Measurements from ENCODE around the gene CLCN6.

CLCN6 gene

GRCh38 chr1:11805422-11806306 lies at the start of gene CLCN6, which contains the start of gene MTHFR:
TSS of gene CLCN6 (plus strand) at chr1:11806191. CDS start at chr1:11806263, 72 bp downstream.
TSS of gene MTHFR (minus strand) at chr1:11805964. CDS start at chr1:11803116, 2,848 bp downstream.
- DNase-seq = peak; percentile 97 to 100 (median 99)
- intact Hi-C loops (cut with DNase I) = loop anchor here (10.0 kb wide), 2 partner anchors 151 to 1331 kb away; partner anchors contain the start of genes DFFA, FBXO2, FBXO44 and PEX14

- intact Hi-C loops (cut with DNase I) = no loop called here
- no peak for DNase-seq
Observed at GRCh38 chr1:11757047-11757446, 48.9 kb upstream of the CLCN6 start.

DNA sequence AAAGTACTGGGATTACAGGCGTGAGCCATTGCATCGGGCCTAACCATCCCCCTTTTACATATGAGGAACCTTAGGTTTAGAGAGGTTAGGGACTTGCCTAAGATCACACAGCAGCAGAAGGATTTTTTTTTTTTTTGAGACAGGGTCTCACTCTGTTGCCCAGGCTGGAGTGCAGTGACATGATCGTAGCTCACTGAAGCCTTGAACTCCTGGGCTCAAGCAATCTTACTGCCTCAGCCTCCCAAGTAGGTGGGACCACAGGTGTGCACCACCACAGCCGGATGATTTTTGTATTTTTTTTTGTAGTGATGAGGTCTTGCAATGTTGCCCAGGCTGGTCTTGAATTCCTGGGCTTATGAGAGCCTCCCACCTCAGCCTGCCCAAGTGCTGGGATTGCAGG lies 46.2 kb upstream of the CLCN6 start:
- DNase-seq = no peak
- intact Hi-C loops (cut with DNase I) = no loop called here

GRCh38 chr1:11761285-11761684 lies 44.7 kb upstream of the CLCN6 start:
- intact Hi-C loops (cut with DNase I) = no loop called here
- no peak for DNase-seq

DNA sequence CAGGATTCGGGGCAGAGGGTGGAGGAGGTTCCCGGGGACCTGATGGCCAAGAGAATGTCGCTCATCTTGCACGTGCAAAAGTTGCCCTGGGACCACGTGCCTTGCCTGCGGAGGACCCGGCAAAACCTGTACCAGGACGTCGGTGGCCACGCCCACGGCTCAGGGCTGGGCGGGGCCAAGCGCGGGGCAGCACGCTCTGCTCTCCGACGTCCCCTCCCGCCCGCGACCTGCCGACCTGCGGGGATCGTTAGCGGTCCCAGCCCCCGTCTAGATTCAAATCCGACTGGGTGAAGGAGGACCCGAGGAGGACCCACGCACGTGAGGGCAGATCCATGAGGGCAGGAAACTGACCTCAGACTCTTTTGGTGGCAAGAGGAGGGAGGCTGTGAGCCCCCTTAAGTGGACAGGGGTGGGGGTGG lies 44.0 kb upstream of the CLCN6 start, which contains the start of gene C1orf167:
TSS of gene C1orf167 (plus strand) at position 206 of the 419 bp plus-strand sequence. CDS start 2,208 bp downstream, outside the sequence.
- no peak for DNase-seq
- intact Hi-C loops (cut with DNase I) = no loop called here

GRCh38 chr1:11764115-11764514 lies 41.9 kb upstream of the CLCN6 start:
- intact Hi-C loops (cut with DNase I) = no loop called here
- no peak for DNase-seq

DNA sequence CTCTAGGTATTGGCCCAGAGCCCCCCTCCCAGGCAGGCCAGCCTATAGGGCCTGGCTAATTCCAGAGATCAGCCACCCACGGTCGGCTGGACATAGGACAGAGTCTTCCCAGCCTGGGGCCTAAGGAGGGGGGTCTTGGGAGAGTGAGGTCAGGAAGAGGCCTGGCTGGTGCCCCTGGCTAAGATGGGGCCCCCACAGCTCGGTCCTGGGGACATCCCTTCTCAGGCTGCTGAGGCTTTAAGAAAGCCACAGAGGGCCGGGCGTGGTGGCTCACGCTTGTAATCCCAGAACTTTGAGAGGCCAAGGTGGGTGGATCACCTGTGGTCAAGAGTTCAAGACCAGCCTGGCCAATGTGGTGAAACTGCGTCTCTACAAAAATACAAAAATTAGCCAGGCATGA lies 41.5 kb upstream of the CLCN6 start:
- intact Hi-C loops (cut with DNase I) = no loop called here
- DNase-seq = no peak

DNA sequence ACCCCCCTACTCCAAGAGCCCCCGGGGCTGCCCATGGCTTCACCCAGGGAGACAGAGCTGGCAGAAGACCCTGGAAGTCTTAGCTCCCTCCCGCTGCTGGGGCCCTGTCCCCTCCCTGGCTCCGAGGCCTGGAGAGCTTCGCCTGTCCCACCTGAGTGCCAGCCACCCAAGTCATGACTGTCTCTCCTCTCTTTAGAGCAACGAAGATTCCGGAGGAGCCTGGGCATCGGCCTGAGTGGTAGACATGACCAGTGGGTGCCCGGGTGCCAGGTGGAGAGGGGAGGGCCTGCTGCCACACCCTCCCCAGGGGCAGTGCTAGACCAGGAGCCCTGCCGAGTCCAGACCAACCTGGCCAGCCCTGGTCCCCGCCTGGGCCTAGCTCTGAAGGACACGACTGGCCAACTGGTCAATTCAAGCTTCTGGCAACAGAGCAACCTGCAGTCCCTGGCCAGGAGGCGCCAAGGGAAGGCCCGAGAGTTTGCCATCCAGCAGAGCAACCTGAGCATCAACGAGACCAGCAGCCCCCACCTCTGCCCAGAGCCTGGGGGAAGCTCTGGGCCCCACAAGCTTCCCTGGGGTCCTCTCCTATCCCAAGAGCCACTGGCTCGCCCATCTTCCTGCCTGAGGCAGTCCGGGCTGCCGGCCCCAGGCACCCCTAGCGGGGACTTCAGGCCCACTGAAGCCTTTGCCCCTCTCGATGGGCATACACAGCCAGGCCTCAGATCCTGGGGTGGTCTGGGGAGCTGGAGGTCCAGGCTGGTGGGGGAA lies 40.1 kb upstream of the CLCN6 start:
- no peak for DNase-seq

GRCh38 chr1:11766429-11766776 lies 39.6 kb upstream of the CLCN6 start:
- DNase-seq = no peak
- intact Hi-C loops (cut with DNase I) = no loop called here

More for the DNA sequence above, 40.1 kb upstream of the CLCN6 start:
- intact Hi-C loops (cut with DNase I) = no loop called here

DNA sequence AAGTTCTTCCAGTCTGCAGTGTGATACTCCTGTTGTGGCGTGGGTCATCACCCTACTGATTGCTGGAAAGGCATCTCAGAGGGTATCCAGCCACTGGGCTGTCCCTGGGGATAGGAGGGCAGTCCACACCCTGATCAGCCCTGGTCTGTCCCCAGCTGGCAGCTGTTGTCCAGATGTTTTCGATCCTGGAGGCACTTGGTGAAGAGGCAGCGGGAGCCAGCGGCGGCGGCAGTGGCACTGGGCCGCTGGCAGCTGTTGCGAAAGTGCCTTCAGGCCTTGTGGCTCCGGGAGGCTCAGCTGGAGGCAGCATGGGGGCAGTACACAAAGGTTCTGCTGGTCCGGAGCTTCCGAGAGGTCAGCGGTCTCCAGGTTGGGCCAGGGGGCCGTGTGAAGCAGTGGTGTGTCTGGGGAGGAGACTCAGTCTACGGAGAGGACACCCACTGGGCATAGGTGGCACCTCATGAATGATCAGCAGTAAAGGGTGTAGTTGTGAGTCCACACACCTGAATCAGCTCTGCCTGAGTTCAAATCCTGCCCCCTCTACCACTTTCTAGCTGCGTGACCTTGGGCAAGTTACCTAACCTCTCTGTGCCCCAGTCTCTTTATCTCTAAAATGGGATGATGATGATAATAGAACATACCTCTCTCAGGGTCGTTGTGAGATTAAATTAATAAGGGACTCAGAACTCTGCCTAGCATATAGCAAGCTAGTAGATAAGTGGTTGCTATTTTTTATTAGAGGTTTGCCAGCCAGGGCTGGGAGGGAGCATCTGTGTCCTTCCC lies 37.9 kb upstream of the CLCN6 start:
- no peak for DNase-seq
- intact Hi-C loops (cut with DNase I) = no loop called here

DNA sequence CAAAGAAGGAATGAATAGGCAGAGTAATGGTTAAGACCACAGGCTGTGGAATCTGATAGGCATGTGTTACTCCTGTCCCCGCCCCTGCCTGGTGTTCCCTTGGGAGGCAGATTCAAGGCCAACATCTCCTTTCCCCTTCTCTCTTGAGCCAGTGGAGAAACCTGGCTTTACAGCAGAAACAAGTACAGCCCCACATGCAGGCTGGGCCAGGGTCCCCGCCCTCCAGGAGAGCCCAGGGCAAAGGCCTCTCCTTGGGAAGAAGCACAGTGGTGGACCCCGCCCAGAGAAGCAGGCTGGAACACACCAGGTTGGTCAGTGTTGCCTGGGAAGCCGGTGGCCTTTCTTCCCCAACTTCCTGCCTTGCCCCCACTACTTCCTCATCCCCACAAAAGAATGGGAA lies 37.2 kb upstream of the CLCN6 start:
- no peak for DNase-seq
- intact Hi-C loops (cut with DNase I) = no loop called here

GRCh38 chr1:11769274-11769673 lies 36.7 kb upstream of the CLCN6 start:
- intact Hi-C loops (cut with DNase I) = no loop called here
- DNase-seq = no peak

GRCh38 chr1:11770011-11770410 lies 36.0 kb upstream of the CLCN6 start:
- intact Hi-C loops (cut with DNase I) = no loop called here
- DNase-seq = no peak

- no peak for DNase-seq
- intact Hi-C loops (cut with DNase I) = no loop called here
Observed at GRCh38 chr1:11771481-11772043, 34.4 kb upstream of the CLCN6 start.

- intact Hi-C loops (cut with DNase I) = no loop called here
- DNase-seq = no peak
Observed at GRCh38 chr1:11772458-11772857, 33.5 kb upstream of the CLCN6 start.

GRCh38 chr1:11774753-11775152 lies 31.2 kb upstream of the CLCN6 start:
- DNase-seq = no peak
- intact Hi-C loops (cut with DNase I) = no loop called here

DNA sequence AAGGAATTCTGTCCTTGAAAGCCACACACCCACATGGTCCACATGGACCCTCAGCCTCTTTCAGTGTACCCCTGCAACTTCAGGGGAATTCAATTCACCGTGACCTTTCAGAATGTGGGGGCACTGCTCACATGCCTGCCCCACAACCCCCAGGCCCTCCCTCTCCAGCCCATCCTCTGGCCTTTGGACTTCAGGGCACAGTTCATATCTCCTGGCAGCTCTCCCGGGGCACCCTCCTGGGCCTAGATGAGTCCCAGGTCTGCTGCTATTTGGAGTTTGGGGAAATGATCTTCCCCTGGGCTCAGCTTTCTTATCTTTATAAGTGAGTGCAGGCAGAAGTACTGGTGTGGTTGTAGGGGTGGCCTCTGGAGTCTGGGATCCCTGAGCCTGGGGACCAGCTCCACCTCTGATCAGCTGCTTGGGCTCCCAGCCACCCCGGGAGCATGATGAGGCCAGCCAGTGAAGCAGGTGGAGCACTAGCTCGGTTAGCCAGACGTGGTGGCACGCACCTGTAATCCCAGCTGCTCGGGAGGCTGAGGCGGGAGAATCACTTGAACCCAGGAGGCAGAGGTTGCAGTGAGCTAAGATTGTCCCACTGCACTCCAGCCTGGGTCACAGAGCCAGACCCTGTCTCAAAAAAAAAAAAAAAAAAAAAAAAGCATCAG lies 28.2 kb upstream of the CLCN6 start:
- DNase-seq = no peak
- intact Hi-C loops (cut with DNase I) = no loop called here

DNA sequence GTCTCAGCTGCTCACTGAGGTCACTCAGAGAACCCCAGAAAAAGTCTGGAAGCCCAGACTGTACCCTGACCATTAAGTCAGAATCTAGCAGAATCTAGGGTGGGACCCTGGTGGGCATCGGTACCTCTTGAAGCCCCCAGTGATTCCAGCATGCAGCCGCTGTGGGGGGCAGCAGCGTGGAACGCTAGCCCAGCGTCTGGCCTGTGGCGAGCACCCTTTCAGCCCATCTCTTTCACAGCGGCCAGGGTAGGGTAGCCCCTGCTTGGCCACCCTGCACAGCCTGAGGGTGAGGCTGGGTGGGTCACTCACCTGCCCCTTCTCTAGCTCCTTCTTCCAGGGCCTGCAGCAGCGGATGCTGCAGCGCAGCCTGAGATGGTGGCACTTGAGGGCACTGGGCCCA lies 27.7 kb upstream of the CLCN6 start:
- intact Hi-C loops (cut with DNase I) = no loop called here
- DNase-seq = no peak
